IPS-18c (cell line): ENCODE data around the gene PHAF1.
"Not testable (repeated sequence)": the region's sequence is repeated elsewhere in the genome, so short reads cannot be mapped to it uniquely, and the experiment has no call there.

Experiments
- H3K4me3 ChIP-seq: 2 replicates; pipeline ENCODE4 v1.7.0; 2013; ENCODE audit warnings: low read depth, mild to moderate bottlenecking, low read length, moderate library complexity; ENCODE audit not compliant: insufficient read depth
- H3K9me3 ChIP-seq: one replicate; pipeline ENCODE4 v1.6.1; 2013; ENCODE audit warnings: mild to moderate bottlenecking, low read length, moderate library complexity; ENCODE audit not compliant: control insufficient read depth, insufficient read depth

PHAF1 gene

DNA sequence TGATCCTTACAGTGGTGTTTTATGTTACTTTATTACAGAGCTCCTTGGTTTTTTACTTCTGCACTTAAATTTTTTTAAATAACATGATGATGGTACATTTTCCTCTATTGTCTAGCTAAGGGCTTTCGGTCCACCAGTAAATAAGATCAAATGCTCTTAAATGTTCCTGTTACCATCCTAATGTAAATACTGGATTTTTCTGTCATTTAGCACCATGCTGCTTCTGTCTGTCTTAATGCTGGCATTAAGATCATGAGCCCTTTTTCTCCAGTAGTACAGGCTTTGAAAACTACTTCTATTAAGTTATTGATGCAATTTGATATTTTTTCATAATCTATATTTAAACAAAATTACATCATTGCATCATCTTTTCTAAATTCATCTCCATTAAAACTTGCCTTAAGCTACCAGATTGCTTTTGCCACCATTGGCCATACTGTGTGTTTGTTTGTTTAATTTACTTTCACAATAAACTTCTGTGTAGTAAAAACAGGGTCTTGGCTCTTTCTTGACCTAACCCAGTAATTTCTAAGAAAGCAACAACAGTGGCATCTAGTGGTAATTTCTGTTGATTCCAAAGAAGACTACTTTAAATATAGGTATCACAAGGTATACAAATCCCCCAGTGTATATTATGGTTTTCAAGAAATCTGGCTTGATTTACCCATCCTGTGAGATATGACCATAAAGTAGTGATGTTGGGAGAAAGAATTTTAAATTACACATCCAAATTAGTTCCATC is 9.0 kb upstream of the PHAF1 start:
- H3K4me3 ChIP-seq, result no peak overlapping the region
- no peaks in the 10 kb centered on the region for H3K9me3 ChIP-seq

DNA sequence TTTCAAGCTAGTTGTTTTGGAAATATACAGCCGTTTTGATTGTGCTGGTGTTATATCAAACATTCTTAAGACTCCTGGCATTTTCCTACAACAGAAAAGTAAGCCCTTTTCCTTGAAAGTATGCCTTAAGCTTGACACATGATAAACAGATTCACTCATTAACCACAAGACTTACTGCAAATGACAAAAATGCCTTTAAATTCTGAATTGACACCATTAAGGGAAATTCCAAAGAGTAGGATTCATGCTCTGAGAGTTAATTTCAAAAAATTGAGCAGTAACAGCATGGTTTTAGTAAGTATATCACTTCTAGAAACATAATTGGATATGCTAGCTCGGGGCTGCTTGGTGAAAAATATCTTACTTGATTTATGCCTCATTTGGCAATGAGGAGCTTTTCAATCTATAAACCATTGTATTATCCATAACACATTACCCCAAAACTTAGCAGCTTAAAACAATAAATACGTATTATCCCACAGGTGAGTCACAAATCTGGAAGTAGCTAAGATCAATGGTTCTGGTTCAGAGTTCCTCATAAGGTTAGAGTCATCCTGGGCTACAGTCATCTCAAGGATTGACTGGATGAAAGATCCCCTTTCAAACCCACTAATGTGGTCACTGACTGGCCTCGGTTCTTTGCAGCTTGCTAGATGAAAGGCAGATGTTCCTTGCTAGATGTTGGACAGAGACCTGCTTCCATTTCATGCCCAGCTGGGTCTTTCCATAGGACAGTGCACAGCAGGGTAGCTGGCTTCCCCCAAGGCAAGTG is 8.2 kb upstream of the PHAF1 start:
- no peaks in the 10 kb centered on the region for H3K9me3 ChIP-seq
- no peak overlapping the region for H3K4me3 ChIP-seq

DNA sequence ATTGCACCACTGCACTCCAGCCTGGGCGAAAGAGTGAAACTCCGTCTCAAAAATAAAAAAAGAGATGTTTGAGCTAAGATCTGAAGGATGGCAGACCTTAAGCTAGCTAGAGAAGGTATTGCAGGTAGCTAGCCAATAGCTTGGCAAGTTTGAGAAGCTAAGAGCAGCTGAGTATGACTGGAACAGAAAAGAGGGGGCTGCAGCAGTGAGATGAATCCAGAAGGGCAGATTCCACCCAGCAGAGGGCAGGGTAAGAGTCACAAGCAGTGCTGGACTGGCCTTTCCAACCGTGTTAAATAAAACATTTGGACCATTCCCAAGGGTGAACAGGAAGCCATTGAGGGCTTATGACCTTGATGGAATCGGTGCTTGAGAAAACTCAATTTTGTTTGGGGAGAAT is 5.7 kb upstream of the PHAF1 start:
- Histone ChIP-seq H3K4me3 (no peak overlapping the region), H3K9me3 (no peaks in the 10 kb centered on the region)

DNA sequence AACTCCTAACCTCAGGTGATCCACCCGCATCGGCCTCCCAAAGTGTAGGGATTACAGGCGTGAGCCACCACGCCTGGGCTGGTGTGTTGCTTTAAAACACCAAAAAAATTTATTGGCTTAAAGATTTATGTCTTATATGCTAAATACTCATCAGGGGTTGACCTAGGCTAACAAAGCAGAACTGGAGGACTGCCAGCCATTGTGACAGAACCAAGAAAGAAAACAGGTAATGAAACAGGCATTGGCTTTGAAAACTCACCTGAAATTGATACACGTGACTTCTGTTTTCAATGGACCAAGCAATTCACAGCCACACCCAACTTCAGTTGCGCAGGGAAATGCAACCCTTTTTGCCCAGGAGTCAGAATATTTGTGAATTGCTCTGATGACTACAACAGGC is 4.9 kb upstream of the PHAF1 start:
- Histone ChIP-seq H3K9me3 (no peaks in the 10 kb centered on the region), H3K4me3 (no peak overlapping the region)

DNA sequence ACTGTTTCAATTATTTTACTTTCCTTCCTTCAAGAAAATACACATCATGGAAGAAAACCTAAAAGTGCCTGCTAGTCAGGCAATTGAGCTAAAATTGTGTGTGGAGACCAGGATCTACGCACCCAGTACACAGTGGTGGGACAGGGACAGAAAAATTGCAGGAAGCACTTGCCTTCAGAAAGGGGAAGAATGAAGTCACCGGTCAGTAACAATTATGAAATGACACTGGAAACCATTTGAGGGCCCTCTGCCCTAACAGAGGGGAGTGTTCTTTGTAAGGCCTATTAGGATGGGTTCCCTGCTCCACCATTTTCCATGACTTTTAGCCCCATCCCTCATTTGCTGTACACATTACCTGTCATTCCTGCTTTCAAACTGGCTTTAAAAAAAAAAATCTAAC is 4.5 kb upstream of the PHAF1 start:
- H3K4me3 ChIP-seq, result no peak overlapping the region
- H3K9me3 ChIP-seq, result no peaks in the 10 kb centered on the region

DNA sequence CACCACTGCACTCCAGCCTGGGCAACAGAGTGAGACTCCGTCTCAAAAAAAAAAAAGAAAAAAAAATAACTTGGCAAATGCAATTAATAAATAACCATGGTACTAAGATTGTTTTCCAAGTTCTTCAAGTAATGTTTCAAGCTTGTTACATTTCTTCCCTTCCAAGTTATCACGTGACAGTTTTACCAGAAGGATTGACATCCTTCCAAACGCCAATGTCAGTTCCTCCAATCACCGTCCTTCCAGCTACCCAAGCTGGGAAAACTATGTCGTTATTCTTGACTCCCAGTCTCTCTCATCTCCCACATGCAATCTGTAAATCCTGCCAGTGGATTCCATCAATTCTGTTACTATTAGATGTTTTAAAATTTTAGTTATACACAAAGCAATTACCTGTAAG is 3.9 kb upstream of the PHAF1 start:
- H3K9me3 ChIP-seq, result no peaks in the 10 kb centered on the region
- H3K4me3 ChIP-seq, result no peak overlapping the region

DNA sequence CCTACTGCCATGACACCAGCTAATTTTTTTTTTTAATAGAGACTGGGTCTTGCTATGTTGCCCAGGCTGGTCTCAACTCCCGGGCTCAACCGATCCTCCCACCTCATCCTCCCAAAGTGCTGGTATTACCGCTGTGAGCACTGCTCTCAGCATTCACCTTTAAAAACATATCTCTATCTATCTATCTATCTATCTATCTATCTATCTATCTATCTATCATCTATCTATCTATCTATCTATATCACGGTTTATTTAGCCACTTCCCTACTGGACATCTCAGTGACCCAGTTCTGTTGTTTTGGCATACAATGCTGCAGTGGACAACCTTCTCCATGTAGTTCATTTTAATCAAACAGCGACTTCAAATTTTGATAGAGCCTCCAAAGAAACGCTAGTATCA is 1.3 kb upstream of the PHAF1 start:
- no peaks in the 10 kb centered on the region for H3K9me3 ChIP-seq
- no peak overlapping the region for H3K4me3 ChIP-seq

DNA sequence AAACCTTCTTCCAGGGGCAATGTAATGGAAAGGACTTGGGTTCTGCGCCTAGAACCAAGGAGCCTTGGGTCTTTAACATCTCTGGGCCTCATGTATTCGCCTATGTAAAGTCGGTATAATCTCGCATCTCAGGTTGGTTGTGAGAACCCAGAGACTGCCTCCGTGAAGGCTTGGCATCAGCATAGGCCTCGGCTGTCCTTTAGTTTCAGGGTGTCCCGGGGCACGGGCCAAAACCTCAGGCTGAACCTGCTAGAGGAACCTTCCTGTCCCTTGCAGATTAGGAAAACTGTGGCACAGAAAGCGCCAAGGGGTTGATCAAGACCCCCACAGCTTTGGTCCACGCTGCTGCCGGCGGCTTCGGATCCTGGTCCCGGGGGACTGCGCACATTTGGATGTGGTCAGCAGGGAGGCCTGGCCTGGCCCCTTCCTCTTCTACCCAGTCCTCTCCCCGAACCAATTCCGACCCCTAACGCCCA is 772 bp upstream of the PHAF1 start:
- peak overlapping the region; percentile 88 for H3K4me3 ChIP-seq
- no peaks in the 10 kb centered on the region for H3K9me3 ChIP-seq

DNA sequence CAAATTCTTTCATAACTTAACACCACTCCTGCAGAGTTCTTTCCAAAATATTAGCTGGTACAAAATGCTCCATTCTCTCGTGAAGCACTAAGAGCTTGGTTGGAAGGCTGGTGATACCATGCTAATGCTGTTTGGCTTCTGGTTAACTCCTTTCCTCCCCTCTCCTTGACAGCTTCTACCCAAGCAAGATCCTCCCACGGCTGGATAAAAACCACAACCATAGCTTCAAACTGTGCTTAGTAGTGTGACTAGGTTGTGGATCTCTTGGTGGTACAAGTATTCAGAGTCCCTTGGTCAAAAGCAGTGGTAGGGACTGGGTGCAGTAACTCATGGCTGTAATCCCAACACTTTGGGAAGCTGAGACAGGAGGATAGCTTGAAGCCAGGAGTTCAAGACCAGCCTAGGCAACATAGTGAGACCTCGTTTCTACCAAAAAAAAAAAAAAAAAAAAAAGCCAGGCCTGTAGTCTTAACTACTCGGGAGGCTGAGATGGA is 2.3 kb downstream of the PHAF1 start:
- Histone ChIP-seq H3K4me3 (no peak overlapping the region), H3K9me3 (no peaks in the 10 kb centered on the region)

DNA sequence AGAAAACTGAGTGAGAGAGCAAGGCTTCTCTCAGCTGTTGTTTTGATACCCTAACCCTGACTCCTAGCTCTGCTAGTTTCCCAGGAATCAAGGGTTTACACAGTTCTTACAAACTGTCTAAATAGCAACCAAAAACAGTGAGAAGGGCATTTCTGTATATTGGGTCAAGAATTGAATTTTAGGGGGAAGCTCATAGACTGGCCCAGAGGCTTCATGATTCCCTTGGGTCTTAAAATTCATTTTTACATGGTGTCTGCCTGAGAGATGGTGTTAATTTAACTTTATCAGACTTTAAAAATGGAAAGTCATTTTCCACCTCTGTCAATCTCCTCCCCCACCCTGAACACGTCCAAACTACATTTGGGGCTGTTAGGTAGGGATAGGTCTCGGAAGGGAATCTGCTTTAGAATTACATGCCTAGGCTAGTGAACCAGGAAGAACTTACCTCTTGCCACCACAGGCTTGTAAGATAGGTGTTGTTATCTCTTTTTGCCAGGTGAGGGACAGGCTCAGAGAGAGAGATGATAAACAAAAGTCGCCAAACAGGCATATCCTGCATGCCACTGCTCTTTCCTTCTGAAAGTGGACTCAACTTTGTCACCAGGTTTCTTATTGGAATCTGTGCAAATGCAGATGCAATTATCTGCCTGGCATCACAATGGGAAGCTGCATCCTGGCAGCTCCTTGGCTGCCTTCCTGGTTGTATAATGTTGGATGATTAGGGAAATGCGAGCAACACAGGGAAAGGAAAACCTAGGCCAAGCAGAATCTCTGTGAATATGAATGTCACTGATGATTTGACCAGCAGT is 3.1 kb downstream of the PHAF1 start:
- no peak overlapping the region for H3K4me3 ChIP-seq
- no peaks in the 10 kb centered on the region for H3K9me3 ChIP-seq

DNA sequence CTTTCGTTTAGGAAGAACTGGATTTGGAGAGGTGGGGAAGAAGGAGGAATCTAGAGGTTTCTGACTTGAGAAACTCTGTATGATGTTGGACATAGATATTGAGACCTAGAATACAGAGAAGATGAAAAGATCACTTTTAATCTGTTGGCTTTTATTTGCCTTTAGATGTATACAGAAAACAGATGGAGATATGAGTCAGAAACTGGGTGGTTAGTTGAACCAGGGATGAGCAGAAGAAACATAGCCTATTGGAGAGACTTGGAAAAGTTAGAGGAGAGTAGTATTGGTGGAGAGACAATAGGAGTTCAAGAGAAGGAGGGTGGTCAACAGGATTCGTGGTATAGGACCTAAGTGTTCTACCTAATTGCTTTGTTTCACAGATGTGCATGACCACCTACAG is 5.1 kb downstream of the PHAF1 start:
- no peak overlapping the region for H3K4me3 ChIP-seq

DNA sequence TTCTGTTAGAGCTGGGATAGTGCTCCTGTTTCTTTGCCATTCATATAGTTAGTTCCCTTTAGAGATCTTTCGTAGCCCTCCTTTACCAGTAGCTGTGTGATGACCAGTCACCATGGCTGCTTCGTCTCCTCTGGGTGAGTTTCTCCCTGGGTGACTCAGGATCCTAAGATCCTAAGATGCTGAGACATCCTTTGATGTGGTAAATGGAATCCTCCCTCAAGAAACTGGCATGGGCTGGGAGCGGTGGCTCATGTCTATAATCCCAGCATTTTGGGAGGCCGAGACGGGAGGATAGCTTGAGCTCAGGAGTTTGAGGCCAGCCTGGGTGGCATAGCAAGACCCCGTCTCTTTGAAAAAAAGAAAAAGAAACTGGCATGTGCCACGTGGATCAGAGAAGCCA is 5.9 kb downstream of the PHAF1 start:
- Histone ChIP-seq H3K9me3 (no peaks in the 10 kb centered on the region), H3K4me3 (no peak overlapping the region)

More for the DNA sequence above, 5.1 kb downstream of the PHAF1 start:
- H3K9me3 ChIP-seq, result no peaks in the 10 kb centered on the region

DNA sequence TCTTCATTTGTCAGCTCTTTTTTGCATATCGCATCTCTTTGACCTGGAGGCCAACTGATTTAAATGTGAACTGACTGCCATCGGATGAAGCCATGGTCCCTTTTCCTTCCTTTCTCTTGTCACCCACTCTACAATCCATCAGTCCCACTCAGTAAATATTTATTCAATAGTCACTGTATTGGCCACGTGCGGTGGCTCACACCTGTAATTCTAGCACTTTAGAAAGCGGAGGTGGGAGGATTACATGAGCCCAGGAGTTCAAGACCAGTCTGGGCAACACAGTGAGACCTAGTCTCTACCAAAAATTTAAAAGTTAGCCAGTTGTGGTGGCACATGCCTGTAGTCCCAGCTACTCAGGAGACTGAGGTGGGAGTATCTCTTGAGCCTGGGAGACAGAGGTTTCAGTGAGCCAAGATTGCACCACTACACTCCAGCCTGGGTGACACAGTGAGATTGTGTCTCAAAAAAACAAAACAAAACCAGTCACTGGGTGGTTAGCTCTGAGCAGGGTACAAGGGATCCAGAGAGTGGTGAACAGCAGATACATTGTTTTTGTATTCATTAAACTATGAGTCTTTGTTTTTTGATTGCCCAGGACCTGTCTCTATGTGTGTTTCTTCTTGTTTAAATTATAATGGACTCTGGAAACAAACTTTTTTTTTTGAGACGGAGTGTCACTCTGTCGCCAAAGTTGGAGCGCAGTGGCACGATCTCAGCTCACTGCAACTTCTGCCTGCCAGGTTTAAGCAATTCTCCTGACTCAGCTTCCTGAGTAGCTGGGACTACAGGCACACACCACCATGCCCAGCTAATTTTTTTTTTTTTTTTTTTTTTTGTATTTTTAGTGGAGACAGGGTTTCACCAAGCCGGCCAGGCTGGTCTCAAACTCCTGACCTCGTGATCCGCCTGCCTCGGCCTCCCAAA is 6.9 kb downstream of the PHAF1 start:
- Histone ChIP-seq H3K9me3 (no peaks in the 10 kb centered on the region), H3K4me3 (no peak overlapping the region)

DNA sequence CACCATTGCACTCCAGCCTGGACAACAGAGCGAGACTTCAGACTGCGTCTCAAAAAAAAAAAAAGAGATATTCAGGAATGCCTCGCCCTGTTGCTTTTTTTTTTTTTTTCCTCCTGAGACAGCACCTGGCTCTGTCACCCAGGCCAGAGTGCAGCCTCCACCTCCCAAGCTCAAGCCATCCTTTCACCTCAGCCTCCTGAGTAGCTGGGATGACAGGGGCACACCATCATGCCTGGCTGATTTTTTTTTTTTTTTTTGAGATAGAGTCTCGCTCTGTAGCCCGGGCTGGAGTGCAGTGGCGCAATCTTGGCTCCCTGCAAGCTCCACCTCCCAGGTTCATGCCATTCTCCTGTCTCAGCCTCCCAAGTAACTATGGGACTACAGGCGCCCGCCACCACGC is 8.0 kb downstream of the PHAF1 start:
- H3K4me3 ChIP-seq, result no peak overlapping the region
- H3K9me3 ChIP-seq, result no peaks in the 10 kb centered on the region

DNA sequence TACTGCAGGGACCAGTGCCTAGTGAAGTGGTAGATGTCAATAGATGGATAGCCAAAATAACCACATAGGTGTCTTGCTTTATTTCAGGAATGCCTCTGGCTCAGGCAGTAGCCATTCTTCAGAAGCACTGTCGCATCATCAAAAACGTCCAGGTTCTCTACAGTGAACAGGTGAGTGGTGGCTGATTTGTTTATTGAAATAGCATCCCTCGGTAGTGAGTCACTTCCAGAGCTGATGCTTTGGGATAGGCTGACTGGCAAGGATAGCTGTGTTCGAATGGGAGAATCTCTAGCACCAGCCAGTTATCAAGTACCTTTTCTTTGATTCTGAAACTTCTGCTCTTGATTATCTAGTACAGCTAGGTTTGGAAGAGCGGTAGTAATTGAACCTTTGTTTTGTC is 10.3 kb downstream of the PHAF1 start:
- H3K4me3 ChIP-seq, result no peak overlapping the region
- H3K9me3 ChIP-seq, result no peaks in the 10 kb centered on the region

DNA sequence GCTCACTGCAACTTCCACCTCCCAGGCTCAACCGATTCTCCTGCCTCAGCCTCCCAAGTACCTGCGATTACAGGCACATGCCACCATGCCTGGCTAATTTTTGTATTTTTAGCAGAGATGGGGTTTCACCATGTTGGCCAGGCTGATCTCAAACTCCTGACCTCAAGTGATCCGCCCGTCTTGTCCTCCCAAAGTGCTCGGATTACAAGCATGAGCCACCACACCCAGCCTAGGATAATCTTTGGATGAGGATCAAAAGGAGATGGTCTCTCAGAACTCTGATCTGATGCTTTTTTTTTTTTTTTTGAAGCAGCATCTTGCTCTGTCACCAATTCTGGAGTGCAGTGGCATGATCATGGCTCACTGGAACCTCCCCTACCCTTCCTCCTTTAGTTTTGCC is 13.1 kb downstream of the PHAF1 start:
- H3K4me3 ChIP-seq, H3K9me3 ChIP-seq: not testable (repeated sequence)

DNA sequence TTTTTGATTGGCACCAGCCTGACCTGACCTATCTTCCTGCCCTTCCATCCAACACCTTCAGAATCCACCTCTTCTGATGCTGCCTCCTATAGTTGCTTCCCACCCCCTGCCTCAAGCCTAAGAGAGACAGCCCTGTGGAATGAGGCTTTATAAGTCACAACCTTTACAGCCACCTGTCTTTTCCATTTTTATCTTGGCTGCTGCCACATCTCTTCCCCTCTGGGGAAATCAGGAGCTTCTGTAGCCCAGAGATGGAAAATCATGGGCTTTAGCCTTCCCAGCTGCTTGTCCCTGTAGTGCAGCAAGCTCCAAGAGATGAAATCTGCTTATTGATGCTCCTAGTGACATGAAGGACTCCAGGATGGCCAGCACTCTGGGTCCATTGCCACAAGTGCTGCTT is 18.7 kb downstream of the PHAF1 start:
- Histone ChIP-seq H3K9me3 (no peaks in the 10 kb centered on the region), H3K4me3 (no peak overlapping the region)
